Esophagus (tissue), 2 donors: Measurements from ENCODE around the gene GATA6. TPM values are rescaled to one million over a fixed set of nuclear protein-coding genes. Genes with fewer than 3 reads are reported as not detected.
A peak's percentile ranks its signal among the peaks of the same experiment; 100 is the strongest.
"Not testable (repeated sequence)": the region's sequence is repeated elsewhere in the genome, so short reads cannot be mapped to it uniquely, and the experiment has no call there.

Experiments
- H3K27ac ChIP-seq, 2 donors: one replicate each; pipeline ENCODE4 v1.5.1; 2013; ENCODE audit warnings: low read depth in 2 of 2, mild to moderate bottlenecking in 2 of 2, inconsistent platforms in 1 of 2, low read length in 1 of 2, moderate library complexity in 1 of 2
- H3K27me3 ChIP-seq, 2 donors: one replicate each; pipeline ENCODE4 v1.6.1; 2013; ENCODE audit warnings: low read length in 2 of 2, control low read depth in 1 of 2, mild to moderate bottlenecking in 1 of 2; ENCODE audit not compliant: insufficient read depth in 2 of 2, control insufficient read depth in 1 of 2
- H3K36me3 ChIP-seq, 2 donors: one replicate each; pipeline ENCODE4 v1.6.1; 2013; ENCODE audit warnings: low read length in 1 of 2; ENCODE audit not compliant: control insufficient read depth in 2 of 2, insufficient read depth in 2 of 2
- H3K4me1 ChIP-seq, 2 donors: one replicate each; pipeline ENCODE4 v1.6.1; 2013; ENCODE audit warnings: low read length in 1 of 2; ENCODE audit not compliant: control insufficient read depth in 2 of 2, insufficient read depth in 2 of 2
- H3K4me3 ChIP-seq, 2 donors: one replicate each; pipeline ENCODE4 v1.5.1; 2013; ENCODE audit warnings: low read length in 2 of 2, mild to moderate bottlenecking in 2 of 2, low read depth in 1 of 2, moderate library complexity in 1 of 2
- H3K9me3 ChIP-seq, 2 donors: one replicate each; pipeline ENCODE4 v1.6.1; 2013; ENCODE audit warnings: mild to moderate bottlenecking in 2 of 2, low read depth in 1 of 2, low read length in 1 of 2, moderate library complexity in 1 of 2; ENCODE audit not compliant: control insufficient read depth in 2 of 2, insufficient read depth in 1 of 2
- WGBS, 2 donors: extraction: QIAGEN DNeasy Blood & Tissue Kit; methylation state at CpG; one replicate each; pipeline ENCODE4 v1.1.7; 2013; 5-methylcytosine and 5-hydroxymethylcytosine counted together
- polyA plus RNA-seq, 2 donors: library from polyadenylated mRNA; stranded (reverse); fragments of 200-250 nt; gene quantifications; one replicate each; pipeline ENCODE4 v1.2.3, GENCODE V29; 2013
- donor health status: healthy with polysubstance abuse.
- donor health status: Bipolar disorder and iron deficiency.

The GATA6 gene
- polyA plus RNA-seq, 2 donors = 0.35 to 0.41 TPM

GRCh38 chr18:22210311-22210754 is 40.9 kb downstream of the GATA6 start:
- Histone ChIP-seq H3K27me3 (no peaks in the 10 kb centered on the region), H3K27ac (no peak overlapping the region), H3K36me3 (no peaks in the 10 kb centered on the region), H3K9me3 (no peaks in the 10 kb centered on the region), H3K4me3 (no peak overlapping the region), H3K4me1 (no peaks in the 10 kb centered on the region)
- 73 to 83% methylated on average over 4 of the region's 4 CpGs for WGBS, 2 donors

- 56 to 72% methylated on average over 2 of the region's 2 CpGs for WGBS, 2 donors
- Histone ChIP-seq H3K27ac (no peak overlapping the region), H3K4me1 (no peaks in the 10 kb centered on the region), H3K9me3 (no peaks in the 10 kb centered on the region), H3K36me3 (no peaks in the 10 kb centered on the region), H3K27me3 (no peaks in the 10 kb centered on the region), H3K4me3 (no peak overlapping the region)
Measured at GRCh38 chr18:22211657-22212056, 42.3 kb downstream of the GATA6 start.

GRCh38 chr18:22213333-22213973 is 44.1 kb downstream of the GATA6 start:
- Histone ChIP-seq H3K27me3 (no peaks in the 10 kb centered on the region), H3K9me3 (no peaks in the 10 kb centered on the region), H3K36me3 (no peaks in the 10 kb centered on the region), H3K27ac (peak overlapping the region; percentile 8 to 26), H3K4me1 (no peaks in the 10 kb centered on the region), H3K4me3 (no peak overlapping the region)
- WGBS, 2 donors = 47 to 62% methylated on average over 6 of the region's 6 CpGs

GRCh38 chr18:22214731-22215528 is 45.5 kb downstream of the GATA6 start:
- H3K9me3 ChIP-seq = no peaks in the 10 kb centered on the region
- no peaks in the 10 kb centered on the region for H3K27me3 ChIP-seq
- no peak overlapping the region for H3K27ac ChIP-seq
- no peak overlapping the region for H3K4me3 ChIP-seq
- H3K36me3 ChIP-seq = no peaks in the 10 kb centered on the region
- 78 to 82% methylated on average over 13 of the region's 13 CpGs for whole genome bisulfite sequencing, 2 donors
- H3K4me1 ChIP-seq = no peaks in the 10 kb centered on the region

- no peaks in the 10 kb centered on the region for H3K9me3 ChIP-seq
- no peaks in the 10 kb centered on the region for H3K27me3 ChIP-seq
- 83 to 89% methylated on average over 4 to 5 of the region's 5 CpGs for WGBS, 2 donors
- no peak overlapping the region for H3K4me3 ChIP-seq
- H3K4me1 ChIP-seq = no peaks in the 10 kb centered on the region
- H3K27ac ChIP-seq = no peak overlapping the region
- H3K36me3 ChIP-seq = no peaks in the 10 kb centered on the region
Measured at GRCh38 chr18:22218835-22219234, 49.4 kb downstream of the GATA6 start.

GRCh38 chr18:22219568-22220355 is 50.4 kb downstream of the GATA6 start:
- Histone ChIP-seq H3K27me3 (no peaks in the 10 kb centered on the region), H3K4me1 (peaks cover 0 to 2% of the 10 kb centered on the region in 2 donors), H3K27ac (no peak overlapping the region), H3K4me3 (no peak overlapping the region), H3K36me3 (no peaks in the 10 kb centered on the region), H3K9me3 (no peaks in the 10 kb centered on the region)
- WGBS, 2 donors = 57 to 65% methylated on average over 11 of the region's 11 CpGs

GRCh38 chr18:22220585-22220984 is 51.2 kb downstream of the GATA6 start:
- not testable (repeated sequence) for H3K36me3 ChIP-seq, H3K4me1 ChIP-seq, H3K4me3 ChIP-seq, H3K27me3 ChIP-seq, H3K27ac ChIP-seq, H3K9me3 ChIP-seq

GRCh38 chr18:22221350-22221749 is 52.0 kb downstream of the GATA6 start:
- WGBS, 2 donors = 74 to 81% methylated on average over 3 of the region's 3 CpGs
- no peaks in the 10 kb centered on the region for H3K9me3 ChIP-seq

GRCh38 chr18:22223254-22223964 is 54.0 kb downstream of the GATA6 start:
- H3K27ac ChIP-seq = no peak overlapping the region
- H3K27me3 ChIP-seq = no peaks in the 10 kb centered on the region
- H3K36me3 ChIP-seq = no peaks in the 10 kb centered on the region
- no peak overlapping the region for H3K4me3 ChIP-seq
- peaks cover 0 to 2% of the 10 kb centered on the region in 2 donors for H3K4me1 ChIP-seq
- H3K9me3 ChIP-seq = no peaks in the 10 kb centered on the region
- 45 to 60% methylated on average over 13 of the region's 13 CpGs for WGBS, 2 donors

More at GRCh38 chr18:22221350-22221749, 52.0 kb downstream of the GATA6 start:
- no peak overlapping the region for H3K4me3 ChIP-seq
- H3K36me3 ChIP-seq = no peaks in the 10 kb centered on the region
- peaks cover 0 to 2% of the 10 kb centered on the region in 2 donors for H3K4me1 ChIP-seq
- H3K27ac ChIP-seq = no peak overlapping the region
- no peaks in the 10 kb centered on the region for H3K27me3 ChIP-seq
